GM19467 (cell line): ENCODE data around the gene TTBK1.

Experiments
- ATAC-seq: cut with Tn5 transposase; IDR thresholded peaks from one replicate; pipeline ENCODE4 v1.9.1; 2021; ENCODE audit warnings: mild to moderate bottlenecking, moderate library complexity; ENCODE audit not compliant: unreplicated experiment

Gene TTBK1

DNA sequence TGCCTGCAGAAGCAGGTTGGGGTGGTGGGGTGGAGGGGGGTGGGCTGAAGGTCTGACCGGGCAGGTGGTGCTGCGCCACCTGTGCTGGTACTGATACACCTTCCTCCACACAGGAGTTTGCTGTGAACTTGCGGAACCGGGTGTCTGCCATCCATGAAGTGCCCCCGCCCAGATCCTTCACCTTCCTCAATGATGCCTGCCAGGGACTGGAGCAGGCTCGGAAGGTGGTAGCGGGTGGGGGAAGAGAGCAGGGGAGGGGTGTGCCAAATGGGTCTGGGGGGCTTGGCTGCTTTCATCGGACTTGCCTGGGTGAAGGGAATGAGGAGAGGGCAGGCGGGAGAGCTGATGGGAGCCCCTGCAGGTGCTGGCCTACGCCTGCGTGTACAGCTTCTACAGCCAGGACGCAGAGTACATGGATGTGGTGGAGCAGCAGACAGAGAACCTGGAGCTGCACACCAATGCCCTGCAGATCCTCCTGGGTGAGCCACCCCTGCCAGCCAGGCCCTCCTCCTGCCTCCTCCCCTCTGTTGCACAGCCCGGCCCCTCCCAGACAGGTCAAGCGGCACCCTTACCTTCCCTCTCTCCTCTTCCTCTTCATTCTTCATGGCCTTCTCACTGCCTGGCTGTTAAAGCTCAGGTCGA is 20.7 kb upstream of the TTBK1 start:
- no peak for ATAC-seq

DNA sequence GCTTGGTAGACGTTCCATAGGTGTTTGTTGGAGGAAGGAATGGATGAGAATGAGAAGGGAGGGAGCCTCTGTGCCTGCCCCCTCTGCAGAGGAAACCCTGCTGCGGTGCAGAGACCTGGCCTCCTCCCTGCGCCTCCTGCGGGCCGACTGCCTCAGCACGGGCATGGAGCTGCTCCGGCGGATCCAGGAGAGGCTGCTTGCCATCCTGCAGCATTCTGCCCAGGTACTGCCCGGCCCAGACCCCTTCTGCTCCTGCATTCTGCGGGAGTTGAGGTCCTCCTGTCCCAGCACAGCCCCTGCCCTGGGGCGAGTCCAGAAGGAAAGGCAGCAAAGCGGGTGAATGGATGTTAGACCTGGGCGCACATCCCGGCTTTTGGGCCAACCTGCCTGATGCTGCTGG is 20.1 kb upstream of the TTBK1 start:
- no peak for ATAC-seq

DNA sequence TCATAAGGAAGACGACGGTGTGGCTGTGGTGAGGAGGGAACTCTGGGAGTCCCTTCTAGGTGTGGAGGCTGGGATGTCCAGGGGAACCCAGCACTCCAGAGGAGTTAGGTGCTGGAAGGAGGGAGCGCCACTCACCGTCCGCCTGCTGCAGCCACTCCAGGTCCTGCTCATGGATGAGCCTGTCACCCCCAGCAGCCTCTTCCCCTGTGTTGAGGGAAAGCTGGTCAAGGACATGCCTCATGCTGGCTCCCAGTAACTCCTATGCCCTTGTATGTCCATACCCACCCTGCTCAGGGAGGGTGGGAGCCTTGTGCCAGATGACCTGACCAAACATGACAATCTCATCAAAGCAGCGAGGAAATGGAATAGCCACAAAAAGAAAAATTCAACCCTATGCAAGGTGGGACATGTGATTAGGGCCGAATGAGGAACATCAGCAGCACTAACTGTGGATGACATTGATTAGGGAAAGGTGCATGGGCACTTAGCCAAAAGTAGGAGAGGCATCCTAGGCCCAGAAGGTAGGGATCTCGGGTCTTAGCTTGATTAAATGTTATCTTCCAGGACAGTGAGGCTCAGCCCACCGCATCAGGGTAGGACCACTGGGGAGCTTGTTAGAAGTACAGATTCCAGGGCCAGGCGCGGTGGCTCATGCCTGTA is 17.0 kb upstream of the TTBK1 start:
- no peak for ATAC-seq

DNA sequence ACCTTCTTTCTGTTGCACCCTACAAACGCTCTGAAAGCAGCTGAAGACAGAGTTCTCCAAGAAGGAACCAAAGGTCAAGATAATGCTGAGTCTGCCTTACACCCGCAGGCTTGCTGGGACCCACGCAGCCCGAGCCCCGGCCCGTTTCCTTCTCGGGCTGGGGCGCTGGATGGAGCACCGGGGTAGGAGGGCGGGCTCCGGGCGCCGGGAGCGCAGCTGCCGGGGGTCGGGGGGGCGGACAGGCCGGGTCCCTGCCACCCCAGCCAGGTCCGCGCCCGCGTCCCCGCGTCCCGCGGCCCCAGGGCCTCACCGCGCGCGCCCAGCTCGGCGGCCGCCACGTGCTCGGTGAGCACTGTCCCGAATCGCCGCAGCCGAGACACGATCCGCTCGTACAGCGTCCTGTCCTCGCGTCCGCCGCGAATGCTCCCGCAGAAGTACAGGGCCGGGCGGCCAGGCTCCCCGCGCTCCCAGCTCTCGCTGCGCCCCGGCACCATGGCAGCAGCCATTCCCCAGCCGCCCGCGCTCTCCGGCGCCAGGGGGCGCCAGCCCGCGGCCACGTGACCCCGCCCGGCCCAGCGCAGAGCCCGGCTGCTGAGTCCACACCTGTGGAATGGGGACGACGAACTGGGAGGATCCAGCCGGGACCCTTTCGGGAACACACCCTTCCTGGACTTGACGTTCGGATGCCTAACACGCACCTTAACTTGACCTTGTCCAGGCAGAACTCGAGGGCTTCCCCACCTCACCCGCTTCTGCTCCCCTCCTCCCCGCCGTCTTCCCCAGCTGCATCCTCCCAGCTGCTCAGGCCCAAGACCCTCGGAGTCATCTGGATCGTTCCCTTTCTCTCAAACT is 14.1 kb upstream of the TTBK1 start, which contains the start of gene DNPH1:
Gene DNPH1, minus strand, starts transcription at position 531 of the 852 bp plus-strand sequence. Its CDS starts 25 bp downstream, at position 506.
- ATAC-seq = peak; percentile 74

DNA sequence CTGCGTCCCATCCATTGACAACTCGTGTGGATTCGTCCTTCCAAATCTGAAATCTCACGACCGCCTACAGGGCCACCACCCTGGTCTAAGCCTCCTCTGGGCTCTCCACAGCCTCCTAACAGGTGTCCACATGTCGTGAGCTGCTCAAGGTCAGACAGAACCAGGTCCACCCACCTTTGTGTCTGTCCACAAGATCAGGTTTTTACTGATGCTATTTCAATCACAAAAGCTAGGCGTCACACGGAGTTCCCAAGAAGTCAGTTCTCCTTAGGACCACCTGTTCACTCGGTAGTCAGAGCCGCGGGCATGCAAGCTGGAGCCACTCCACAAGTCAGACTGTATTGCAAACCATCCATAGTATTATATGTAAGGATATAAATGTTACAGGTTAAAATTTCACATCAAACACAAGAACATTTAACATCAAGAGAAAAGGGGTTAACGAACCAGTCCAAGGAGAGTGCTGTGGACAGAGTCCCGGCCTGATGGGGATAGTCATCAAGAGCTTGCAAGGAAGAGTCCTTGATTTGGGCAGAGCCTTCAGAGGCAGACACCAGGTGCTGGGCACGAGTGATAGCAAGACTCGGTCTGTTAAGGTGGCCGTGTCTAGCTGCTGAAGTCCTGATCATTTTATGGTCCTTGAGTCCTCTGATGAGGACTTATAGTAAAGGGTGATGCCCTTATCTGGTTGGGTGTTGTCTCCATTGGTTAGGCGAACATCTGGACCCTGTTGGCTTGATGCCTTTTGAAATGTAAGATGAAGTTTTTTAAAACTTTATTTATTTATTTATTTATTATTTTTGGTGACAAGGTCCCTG is 13.3 kb upstream of the TTBK1 start:
- ATAC-seq = no peak

DNA sequence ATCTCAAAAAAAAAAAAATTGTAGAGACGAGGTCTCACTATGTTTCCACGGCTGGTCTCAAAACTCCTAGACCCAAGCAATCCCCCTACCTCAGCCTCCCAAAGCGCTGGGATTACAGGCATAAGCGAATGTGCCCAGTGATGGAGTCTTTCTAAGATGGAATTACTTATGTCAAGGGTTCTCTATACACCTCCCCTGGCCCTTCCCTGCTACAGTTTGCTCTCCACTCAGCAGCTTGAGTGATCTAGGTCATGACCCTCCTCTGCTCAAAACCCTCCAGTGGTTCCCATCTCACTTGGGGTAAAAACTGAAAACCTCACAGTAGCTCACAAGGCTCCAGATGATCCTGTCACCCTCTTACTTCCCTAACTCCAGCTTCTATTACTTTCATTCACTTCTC is 12.2 kb upstream of the TTBK1 start:
- ATAC-seq = no peak

DNA sequence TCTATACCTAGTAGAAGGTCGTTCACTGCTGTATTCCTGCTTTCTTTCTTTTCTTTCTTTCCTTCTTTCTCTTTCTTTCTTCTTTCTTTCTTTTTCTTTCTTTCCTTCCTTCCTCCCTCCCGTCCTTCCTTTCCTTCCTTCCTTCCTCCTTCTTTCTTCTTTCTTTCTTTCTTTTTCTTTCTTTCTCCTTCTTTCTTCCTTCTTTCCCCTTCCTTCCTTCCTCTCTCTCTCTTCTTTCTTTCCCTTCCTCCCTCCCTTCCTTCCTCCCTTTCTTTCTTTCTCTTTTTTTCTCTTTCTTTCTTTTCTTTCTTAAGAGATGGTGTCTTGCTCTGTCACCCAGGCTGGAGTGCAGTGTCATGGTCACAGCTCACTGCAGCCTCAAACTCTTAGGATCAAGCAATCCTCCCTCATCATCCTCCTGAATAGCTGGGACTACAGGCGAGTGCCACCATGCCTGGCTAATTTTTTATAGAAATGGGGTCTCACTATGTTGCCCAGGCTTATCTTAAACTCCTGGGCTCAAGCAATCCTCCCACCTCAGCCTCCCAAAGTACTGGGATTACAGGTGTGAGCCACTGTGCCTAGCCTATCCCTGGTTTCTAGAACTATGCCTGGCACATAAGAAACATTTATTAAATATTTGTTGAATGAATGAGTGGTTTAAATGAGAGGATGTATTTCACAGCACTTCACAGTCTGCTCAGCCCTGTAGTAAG is 11.4 kb upstream of the TTBK1 start:
- no peak for ATAC-seq

DNA sequence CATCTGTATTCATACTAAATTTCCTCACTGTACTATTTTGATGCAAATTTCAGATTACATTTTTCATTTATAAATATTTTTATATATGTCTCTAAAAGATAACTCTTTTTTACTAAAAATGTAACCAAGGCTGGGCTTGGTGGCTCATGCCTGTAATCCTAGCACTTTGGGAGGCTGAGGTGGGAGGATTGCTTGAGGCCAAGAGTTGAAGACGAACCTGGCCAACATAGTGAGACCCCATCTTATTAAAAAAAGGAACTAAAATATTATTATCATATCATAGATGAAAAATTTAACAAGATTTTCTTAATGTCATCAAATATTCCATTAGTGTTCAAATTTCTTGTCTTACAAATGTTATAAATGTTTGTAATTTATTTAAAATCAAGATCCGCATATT is 7.4 kb upstream of the TTBK1 start:
- ATAC-seq = no peak

DNA sequence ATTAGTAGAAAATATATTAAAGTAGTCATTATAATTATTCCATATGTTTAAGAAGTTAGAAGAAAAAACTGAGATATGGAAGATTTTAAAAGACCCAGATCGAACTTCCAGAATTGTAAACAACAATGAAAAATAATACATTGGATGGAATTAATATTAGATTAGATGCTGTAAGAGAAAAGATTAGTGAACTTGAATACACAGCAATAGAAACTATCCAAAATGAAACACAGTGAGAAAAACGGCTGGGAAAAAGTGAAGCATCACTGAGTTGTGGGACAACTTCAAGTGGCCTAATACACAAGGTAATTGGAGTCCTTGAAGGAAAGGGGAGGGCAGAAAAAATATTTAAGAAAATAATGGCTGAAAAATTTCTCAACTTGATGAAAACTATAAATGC is 4.2 kb upstream of the TTBK1 start:
- no peak for ATAC-seq

DNA sequence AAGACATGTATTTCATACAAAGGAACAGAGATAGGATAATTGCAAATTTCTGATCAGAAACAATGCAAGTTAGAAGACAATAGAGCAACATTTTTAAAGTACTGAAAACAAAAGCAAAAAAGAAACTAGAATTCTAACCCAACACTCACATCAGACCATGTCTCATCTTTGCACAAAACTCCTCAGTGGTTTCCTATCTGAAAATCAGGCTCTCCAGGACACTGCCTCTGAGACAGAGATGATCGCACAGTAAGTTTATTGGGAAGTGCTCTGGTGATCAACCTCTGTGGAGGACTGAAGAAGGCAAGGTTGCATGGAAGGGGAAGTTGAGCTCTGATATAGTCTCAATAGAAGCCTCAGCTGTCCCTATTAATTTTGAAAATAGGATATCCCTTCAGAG is 2.3 kb upstream of the TTBK1 start:
- ATAC-seq = no peak

DNA sequence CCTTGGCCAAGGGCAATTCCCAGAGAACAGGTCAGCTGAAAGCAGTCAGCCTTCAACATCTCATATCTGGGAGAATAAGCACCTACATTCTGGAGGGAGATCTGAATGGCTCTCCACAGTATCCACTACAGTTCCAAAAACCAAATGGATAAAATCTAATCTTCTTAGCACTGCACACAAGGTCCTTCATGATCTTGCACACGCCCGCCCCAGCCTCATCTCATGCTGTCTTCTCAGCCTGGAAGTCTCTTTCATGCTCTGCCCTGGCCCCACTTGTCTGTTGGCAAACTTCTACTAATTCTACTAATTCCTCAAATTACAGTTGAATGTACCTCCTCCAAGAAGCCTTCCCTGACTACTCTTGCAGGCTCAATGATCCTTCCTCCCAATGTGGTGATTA is 1.8 kb upstream of the TTBK1 start:
- no peak for ATAC-seq

DNA sequence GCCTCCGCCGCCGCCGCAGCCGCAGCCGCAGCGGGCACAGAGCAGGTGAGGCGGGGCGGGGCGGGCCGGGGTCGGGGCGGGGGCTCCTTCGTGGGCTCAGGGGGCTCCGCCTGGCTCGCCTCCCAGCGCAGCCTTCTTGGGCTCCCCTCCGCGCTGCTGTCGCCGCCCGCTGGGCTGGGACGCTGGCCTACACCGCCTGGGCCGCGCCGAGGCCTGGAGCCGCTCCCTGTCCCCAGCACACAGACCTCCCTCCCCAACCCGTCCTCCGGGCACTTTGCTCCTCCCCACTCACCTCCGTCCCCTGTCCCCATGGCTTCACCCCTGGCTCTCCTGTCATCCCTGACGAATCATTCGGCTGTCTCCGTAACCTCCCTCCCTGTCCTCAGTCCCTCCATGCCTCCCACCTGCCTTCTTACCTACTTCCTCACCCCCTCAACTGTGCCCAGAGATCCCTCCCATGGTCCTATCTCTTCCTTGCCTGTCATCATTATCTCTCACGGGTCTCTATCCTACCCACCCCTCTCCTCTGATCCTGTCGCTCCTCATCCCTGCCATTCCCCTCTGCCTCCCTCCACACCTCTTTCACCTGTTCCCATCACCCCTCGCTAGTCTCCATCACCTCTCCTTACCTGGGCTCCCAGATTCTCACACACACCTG is 512 bp downstream of the TTBK1 start:
- ATAC-seq = no peak

DNA sequence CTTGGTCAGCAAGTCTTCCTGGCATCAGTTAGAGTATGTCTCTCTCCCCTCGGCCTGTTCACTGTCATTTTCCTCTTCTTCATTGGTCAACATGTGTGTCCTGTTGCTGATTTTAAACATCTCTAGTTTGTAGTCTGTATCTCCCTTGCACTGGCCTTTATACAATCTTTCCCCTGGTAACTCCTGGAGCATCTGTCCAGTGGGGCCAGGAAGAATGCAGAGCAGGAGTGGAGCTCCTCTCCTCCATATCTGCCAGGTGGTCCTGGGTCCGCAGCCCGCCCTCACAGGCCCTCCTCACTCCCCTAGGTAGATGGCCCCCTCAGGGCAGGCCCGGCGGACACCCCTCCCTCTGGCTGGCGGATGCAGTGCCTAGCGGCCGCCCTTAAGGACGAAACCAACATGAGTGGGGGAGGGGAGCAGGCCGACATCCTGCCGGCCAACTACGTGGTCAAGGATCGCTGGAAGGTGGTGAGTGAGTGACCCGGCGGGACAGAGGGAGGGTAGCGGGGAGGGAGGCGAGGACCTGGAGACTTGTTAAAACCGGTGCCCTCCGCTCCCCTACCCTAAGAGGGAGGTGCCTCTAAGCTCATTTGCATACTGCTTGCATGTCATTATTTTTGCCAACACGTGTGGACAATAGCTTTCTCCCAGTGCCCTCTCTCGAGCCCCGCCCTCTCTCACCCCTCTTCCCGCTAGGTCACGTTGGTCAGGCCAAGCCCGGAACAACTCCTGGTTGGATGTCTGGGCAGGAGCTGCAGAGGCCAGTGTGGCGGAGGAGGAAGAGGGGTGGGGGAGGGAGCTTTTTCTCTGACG is 3.2 kb downstream of the TTBK1 start:
- ATAC-seq = no peak

DNA sequence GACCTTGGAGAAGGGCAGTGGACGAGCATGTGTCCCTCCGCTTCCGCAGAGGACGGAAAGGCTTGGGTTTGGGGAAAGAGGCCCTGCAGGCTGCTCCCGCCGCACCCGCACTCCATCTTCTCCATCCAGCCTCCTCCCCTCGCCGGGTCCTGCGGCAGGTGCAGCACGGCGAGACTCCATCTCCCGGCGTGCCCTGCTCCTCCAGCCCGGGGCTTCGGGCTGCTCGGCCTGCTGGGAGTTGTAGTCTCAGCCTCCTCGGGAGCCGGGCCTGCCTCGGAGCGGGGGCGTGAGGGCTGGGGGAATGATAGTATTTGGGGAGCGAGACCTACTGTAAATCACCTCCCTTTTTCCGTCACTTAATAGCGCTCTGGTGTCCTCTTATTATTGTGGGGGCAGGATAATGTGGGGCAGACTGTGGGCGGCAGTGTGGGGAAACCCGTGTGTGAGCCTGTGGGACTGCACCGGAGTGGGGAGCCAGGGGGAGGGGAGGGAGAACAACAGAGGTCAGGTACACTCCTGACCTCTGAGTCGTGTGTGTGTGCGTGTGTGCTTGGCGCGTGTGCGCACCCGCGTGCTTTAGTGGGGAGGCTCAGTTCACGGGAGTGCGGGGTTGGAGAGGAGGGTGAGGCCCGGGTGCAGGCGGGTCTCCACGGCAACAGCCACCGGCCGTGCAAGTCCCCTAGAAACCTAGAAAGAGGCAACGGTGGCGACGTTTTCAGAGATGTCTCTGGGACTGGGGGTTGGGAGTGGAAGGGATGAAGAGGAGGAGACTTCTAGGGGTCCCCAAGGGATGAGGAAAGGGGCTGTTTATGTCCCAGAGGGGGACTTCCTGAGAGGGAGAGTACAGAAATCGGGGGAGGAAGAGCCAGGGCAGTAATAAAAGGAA is 4.1 kb downstream of the TTBK1 start:
- peak; percentile 86 for ATAC-seq

DNA sequence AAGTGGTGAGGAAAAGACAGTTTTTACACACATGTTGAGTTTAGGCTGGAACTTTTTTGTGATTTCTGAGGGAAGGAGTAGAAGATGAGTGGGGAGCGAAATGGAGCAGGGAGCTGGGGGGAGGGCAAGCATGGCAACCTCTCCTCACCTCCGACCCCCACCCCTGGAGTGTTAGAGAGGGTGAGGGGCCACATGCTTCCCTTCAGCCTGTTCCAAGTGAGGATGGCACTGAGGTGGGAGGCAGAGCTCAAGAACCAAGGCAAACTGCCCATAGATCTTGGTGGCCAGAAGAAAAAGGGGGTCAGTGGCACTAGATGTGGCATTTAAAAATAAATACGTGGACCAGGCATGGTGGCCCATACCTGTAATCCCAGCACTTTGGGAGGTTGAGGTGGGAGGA is 4.8 kb downstream of the TTBK1 start:
- ATAC-seq = no peak

DNA sequence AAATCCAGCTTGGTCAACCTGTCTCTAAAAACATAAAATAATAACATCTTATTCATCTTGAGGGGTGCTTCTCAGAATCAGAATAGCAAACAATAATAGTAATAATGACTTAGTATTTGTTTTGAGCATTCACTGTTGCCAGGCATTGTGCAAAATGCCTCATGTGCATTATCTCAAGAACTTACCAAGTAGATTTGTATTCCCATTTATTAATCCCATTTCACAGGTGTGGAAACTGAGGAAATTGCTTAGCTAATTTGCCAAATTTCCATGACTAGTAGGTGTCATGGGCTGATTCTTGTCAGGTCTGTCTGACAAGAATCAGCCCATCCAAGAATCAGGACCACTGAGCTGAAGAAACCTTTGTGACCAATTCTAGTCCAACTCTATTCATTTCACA is 5.5 kb downstream of the TTBK1 start:
- ATAC-seq = no peak

DNA sequence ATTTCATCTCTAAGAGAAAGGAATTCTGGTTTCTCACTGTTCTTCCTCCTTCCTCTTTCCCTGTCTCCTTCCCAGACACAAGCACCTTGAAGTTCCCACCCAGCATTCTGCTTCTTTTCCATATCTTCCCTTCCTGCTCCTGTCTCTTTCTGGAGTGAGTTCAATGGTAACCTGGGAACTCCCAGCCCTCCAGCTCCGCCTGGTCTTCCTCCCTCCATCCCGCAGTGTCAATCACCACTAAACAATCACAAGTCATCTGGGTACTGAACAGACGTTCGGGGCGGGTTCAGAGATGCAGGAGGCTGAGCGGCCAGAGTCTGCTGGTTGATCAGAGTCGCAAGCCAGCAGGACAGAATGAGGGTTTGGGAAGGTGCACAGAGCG is 7.7 kb downstream of the TTBK1 start:
- no peak for ATAC-seq

DNA sequence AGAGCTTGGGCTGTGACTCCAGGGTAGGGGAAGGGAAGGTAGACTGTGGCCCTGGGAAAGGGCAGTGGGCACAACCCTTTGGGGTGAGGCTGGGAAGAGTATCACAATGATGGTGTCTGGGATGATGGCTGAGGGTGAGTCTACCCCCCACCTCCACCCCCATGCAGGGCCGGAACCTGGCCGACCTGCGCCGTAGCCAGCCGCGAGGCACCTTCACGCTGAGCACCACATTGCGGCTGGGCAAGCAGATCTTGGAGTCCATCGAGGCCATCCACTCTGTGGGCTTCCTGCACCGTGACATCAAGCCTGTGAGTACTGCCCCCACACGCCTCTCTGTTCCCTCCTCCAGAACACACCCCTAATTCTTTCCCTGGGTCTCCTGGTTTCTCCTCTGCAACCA is 10.1 kb downstream of the TTBK1 start:
- ATAC-seq = no peak
